Stimulated activated CD8-positive, alpha-beta memory T cell treated with anti-CD3 and anti-CD28 coated beads, Interleukin-12 subunit alpha, Interleukin-12 subunit beta, amount 100 ng/mL, for 24 hours (primary cell): ENCODE data around the gene TOR2A.

Experiments used
- DNase-seq: peaks from one replicate; pipeline ENCODE4 v3.0.0-alpha.2; 2020; ENCODE audit errors: extremely low read depth

Gene TOR2A

DNA sequence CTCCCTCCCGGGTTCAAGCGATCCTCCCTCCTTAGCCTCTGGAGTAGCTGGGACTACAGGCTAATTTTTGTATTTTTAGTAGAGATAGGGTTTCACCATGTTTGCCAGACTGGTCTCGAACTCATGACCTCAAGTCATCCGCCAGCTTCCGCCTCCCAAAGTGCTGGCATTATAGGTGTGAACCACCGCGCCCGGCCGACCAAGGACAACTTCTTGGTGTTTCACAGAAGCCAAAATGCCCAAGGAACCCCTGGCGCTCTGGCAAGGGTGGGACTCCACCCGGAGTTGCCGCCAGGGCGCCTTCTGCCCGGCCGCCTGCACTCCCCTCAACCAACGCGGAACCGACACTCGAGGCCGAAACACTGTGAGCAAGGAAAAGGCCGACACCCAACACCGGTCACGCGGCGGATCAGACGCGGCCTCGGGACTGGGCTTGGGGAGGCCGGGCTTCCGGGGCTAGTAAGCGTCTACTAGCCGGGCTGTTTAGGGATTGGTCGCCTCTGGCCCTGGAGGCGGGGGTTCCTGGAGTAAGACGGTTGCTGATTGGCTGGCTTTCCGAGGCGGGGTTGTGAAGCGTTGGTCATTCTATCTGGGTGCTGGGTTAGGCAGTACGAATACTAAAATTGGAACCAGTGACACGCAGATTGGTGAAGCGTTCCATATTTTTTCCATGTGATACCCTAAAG is 36.0 kb downstream of the TOR2A start:
- DNase-seq: peak; percentile 65

DNA sequence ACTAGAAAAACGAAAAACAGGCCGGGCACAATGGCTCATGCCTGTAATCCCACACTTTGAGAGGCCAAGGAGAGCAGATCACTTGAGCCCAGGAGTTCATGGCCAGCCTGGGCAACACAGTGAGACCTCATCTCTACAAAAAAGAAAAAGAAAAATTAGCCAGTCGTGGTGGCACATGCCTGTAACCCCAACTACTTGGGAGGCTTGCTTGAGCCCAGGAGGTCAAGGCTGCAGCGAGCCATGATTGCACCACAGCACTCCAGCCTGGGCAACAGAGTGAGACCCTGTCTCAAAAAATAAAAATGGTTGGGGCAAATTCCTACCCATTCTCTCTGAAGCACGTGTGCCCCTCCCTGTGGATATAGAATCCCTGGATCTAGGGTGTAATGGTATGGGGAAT is 36.7 kb downstream of the TOR2A start:
- no peak for DNase-seq

DNA sequence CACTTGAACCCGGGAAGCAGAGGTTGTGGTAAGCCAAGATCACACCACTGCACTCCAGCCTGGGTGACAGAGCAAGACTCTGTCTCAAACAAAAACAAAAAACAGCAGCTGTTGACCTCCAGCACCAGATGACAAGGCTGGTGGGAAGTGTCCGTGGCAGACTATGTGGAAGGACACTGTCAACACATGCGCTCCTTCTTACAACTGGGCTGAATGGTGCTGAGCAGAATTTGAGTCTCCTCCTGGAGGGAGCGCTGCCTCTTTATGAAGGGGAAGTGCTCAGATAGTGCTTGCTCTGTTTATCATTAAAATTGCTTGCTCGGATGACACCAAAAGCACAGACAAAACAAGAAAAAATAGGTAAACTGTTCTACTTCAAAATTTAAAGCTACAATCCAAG is 37.5 kb downstream of the TOR2A start:
- no peak for DNase-seq

DNA sequence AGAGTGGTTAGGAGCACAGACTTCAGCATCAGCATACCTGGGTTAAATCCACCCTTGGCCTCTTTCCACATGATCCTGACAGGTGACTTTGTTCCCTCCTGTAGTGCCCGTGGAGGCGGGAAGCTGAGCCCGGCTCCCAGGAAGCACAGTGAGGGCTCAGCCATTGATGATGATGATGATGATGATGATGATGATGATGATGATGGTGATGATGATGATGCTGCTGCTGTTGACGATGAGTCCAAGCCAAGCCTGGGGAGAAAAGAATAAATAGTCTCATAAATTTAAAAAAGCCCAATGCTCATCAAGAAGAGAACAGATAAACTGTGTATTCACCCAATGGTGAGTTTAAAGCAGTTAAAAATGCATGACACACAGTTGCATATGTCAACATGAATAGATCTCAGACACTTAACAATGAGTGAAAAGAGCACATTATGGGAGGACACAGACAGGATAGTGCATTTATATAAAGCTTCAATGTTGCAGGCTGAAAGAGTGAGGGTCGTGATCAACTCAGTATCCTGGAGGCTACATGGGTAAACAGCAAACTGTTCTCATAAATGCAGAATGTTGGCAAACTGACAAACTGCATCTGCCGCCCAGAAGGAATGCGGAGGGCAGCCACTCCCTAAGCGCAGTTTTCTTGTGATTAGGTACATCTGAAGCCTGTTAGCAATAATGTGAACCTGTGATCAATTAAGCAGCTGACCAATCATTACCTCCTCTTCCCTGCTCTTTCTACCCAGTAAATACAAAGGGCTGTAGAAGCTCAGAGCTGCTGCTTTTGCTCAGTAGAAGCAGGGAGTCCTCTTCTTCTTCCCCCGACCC is 40.0 kb downstream of the TOR2A start:
- DNase-seq: no peak

DNA sequence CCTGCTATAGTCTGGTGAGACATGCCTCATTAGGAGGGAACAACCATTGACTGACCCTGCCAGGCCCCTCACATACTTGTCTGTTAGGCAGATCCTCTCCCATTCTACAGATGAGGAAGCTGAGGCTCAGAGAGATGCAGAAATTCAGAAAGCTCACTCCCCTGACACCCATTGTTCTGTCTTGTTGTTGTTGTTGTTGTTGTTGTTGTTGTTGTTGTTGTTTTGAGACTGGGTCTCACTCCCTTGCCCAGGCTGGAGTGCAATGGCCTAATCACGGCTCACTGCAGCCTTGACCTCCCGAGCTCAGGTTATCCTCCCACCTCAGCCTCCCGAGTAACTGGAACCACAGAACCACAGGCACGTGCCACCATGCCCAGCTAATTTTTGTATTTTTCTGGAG is 41.4 kb downstream of the TOR2A start:
- DNase-seq: no peak

DNA sequence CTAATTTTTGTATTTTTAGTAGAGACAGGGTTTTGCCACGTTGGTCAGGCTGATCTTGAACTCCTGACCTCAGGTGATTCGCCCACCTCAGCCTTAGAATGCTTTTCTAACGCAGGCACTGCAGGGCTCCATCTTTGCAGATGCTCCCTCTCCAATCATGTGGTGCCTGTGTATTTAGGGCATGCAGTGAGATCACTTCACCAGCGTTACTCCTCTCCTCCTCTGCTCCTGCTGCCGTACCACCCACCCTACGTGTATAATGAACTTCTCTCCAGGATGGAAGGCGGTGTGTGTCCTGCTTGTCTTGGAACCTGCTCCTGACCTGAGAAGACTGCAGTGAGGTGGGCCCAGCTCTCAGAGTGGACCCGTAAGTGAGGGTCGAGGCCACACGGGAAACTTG is 42.0 kb downstream of the TOR2A start:
- no peak for DNase-seq

DNA sequence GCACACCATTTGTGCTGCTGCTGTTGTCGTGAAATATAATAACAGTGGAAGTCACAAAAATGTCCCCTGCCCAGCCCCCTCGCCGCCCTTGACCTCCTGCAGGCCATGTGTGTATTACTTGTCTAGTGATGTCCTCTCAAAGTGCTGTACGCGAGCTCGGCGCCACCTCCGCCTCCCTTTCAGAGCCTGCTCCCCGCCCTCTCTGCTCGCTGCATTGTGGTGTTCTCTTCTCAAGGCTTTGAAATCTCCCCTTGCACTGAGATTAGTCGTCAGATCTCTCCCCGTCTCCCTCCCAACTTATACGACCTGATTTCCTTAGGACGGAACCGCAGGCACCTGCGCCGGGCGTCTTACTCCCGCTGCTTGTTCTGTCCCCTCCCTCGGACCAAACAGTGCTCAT is 43.0 kb downstream of the TOR2A start:
- no peak for DNase-seq

DNA sequence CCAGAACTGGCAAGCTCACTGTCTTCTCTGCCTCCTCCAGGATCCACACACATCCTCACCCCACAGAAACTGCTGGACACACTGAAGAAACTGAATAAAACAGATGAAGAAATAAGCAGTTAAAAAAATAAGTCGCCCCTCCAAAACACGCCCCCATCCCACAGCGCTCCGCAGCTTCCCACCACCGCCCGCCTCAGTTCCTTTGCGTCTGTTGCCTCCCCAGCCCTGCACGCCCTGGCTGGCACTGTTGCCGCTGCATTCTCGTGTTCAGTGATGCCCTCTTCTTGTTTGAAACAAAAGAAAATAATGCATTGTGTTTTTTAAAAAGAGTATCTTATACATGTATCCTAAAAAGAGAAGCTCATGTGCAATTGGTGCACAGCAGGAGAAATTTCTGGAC is 44.4 kb downstream of the TOR2A start:
- no peak for DNase-seq

DNA sequence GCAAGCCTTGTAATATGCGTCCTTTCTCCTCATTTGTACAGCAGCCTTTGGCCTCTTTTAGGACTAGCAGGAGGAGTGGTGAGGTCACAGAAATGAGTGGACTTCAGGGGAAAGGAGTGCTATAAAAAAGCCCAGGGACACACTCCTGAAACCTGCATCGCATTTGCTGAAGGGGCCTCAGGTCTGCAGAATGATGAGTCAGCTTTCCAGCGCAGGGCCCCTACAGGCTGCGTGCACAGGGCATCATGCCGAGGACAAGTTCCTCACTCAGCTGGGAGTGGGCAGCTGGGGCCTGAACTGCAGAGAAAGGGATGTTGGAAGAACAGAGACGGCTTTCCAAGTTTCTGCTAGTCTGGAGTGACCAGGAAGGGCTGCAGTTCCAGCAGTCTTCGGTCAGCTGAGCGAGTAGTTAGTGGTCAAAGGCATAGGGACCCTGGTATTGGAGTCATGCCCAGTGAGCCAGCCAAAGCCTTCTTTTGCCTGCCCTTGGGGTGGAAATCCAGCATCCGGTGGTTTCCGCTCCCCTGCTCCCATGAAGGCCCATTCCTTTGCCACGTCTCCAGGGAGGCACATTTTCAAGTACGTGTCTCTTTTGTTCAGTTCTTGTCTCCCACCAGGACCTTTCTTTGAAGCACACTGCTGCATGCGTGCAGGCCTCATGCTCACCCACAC is 45.6 kb downstream of the TOR2A start:
- DNase-seq: no peak

DNA sequence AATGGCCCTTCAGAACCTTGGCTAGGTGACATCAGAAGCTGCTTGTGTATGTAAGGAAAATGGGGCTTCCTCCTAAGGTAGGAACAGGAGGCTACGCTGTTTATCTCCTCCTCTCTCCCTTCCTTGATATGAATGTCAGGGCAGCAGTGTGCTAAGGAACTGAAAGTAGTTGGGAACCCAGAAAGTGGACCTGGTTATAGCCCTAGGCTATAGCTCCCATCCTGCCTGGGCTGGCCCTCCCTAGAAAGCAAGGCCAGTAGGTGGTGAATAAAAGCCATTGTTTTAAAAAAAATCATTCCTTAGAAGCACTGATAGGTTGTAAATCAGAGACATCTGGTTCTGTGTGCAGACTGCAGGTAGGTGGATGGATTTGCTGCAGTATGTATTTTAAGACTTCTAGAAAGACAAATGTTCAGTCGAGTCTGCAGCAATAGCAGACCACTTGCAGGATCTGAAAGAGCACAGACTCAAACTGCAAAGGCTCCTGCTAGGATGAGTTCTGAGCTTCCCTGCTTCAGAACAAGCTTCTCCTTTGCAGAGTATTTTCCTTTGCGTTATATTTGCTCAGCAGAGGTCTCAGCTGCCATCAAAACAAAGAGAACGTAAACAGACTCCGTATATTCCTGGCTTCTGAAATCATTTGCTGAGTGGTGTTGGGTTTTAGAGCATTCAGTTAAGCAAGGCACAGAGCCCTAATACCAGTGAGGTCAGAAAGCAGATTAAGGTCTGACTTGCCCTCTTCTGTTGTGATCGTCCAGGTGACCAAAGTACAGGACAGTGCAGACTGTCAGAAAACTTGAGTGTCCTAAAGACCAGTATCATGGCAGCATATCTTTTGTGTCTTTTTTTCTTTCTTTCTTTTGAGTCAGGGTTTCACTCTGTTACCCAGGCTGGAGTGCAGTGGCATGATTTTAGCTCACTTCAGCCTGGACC is 48.4 kb downstream of the TOR2A start:
- DNase-seq: no peak

DNA sequence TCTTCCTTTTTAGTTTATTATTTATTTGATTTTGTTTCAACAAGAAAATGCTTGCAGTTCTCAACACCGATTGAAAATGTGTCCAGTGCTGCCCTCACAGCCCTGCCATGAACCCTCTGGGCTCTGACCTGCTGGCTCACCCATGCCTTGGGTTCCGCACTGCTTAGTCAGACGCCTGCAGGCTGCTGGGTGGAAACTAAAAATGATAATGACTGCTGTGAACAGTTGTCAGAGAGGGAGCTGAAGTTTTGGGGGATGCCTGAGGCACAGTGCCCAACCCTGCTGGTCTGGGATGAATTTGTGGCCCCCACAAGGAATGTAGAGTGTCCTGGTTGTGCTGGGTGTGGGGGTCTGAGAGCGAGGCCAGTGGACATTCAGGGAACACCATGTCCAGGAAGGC is 50.5 kb downstream of the TOR2A start:
- DNase-seq: no peak

DNA sequence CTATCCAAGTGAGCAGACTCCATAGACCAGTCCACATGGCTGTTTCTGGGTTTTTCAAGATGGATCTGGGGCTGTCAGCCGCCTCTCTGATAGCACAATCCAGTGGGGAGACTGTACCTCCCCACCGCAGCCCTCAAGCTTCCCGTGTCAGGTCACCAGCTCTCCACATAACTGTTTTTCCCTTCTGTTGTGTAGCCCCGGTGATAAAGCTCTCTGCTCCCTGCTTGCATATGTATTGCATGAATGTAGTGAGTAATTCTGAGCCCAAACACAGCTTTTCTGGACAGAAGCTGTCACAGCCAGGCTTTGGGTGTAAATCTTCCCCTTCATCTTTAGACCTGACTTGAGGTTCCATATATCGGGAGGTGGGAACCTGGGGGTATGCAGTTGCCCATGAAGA is 51.4 kb downstream of the TOR2A start:
- DNase-seq: no peak

DNA sequence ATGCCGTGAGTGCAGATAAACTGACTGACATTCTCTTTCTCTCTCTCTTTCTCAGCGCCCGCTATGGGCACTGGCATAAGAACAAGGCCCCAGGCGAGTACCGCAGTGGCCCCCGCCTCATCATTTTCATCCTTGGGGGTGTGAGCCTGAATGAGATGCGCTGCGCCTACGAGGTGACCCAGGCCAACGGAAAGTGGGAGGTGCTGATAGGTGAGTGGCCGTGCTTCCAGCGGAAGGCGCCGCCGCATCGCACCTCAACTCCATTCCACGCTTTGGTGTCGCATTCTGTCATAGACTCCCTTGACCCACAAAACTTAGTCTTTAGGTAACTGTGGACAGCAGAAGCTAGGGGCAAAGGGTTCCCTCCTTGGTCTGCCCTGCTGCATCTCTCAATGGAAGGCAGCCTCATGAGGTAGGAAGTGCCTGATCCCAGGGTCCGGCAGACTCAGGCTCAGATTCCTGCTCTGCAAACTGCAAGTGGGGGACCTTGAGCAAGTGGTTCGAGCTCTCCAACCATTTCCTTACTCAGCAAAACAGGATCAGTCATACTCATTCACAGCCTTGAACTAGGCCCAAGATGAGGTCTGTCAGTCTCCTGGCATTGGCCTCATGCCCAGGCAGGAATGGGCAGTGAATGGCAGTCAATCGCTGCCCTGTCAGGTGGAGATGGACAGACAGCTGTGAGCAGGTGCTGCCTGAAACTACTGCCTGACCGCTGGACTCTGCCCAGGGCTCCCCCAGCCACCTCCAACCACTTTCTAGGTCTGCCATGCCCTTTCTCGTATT is 52.5 kb downstream of the TOR2A start:
- DNase-seq: no peak
